ENCODE results near the gene GALNT1.

GRCh38 chr18:35639296-35639695 lies 57.8 kb downstream of the GALNT1 start:
- TF ChIP-seq CTCF (conservative IDR thresholded peaks at IDR 0.05; ENCODE audit: low read depth, low read length) (no peak), EZH2 (IDR thresholded peaks at IDR 0.05; ENCODE audit: borderline replicate concordance, low read depth, low read length, poor library complexity, severe bottlenecking) (no peak)
